Measurements from ENCODE around the gene NPFF. TPM values are rescaled to one million over a fixed set of nuclear protein-coding genes. Genes with fewer than 3 reads are reported as not detected.

Gene NPFF
- total RNA-seq, 3 donors from 2014 or later = 0.98 TPM; not detected in 2

DNA sequence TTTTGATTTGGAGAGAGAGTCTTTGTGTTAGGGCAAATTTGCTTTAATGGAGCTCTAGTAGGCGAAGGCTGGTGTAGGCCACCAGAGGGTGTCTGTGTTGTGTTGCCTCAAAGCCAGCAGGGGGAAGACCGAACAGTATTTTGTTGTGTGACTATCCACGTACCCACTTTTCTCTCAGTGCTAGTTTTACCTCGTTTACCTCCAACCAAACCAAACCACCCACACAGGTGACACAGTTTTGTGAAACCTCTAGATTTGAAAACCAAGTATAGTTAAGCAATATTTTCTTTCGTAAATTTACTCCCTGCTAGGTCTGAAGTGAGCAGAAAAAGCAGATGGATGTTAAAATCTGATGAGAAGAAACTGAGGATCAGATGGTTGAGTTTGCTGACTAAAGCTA, 36.3 kb upstream of the NPFF start:
- no peak for TF ChIP-seq POLR2A (IDR thresholded peaks at IDR 0.05)
- peak in 1 of 3 donors; percentile 67 for TF ChIP-seq POLR2AphosphoS5 (IDR thresholded peaks at IDR 0.05)
- TF ChIP-seq, protein P1, sequence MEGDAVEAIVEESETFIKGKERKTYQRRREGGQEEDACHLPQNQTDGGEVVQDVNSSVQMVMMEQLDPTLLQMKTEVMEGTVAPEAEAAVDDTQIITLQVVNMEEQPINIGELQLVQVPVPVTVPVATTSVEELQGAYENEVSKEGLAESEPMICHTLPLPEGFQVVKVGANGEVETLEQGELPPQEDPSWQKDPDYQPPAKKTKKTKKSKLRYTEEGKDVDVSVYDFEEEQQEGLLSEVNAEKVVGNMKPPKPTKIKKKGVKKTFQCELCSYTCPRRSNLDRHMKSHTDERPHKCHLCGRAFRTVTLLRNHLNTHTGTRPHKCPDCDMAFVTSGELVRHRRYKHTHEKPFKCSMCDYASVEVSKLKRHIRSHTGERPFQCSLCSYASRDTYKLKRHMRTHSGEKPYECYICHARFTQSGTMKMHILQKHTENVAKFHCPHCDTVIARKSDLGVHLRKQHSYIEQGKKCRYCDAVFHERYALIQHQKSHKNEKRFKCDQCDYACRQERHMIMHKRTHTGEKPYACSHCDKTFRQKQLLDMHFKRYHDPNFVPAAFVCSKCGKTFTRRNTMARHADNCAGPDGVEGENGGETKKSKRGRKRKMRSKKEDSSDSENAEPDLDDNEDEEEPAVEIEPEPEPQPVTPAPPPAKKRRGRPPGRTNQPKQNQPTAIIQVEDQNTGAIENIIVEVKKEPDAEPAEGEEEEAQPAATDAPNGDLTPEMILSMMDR (IDR thresholded peaks at IDR 0.05) = peak; percentile 74 to 98 (median 98)
- Histone ChIP-seq H3K4me1 (peaks cover 0 to 10% of the 10 kb centered on the region in 2 donors), H3K9me3 (no peaks in the 10 kb centered on the region), H3K27ac (peak overlapping the region; percentile 78 to 86), H3K27me3 (no peaks in the 10 kb centered on the region), H3K36me3 (peaks cover 10% of the 10 kb centered on the region), H3K4me3 (no peak overlapping the region)
- intact Hi-C loops (cut with DNase I; ENCODE audit: low total_unique reads) = no loop called here
- peak; percentile 56 to 63 for DNase-seq (ENCODE audit: low spot score in 2 of 2)

DNA sequence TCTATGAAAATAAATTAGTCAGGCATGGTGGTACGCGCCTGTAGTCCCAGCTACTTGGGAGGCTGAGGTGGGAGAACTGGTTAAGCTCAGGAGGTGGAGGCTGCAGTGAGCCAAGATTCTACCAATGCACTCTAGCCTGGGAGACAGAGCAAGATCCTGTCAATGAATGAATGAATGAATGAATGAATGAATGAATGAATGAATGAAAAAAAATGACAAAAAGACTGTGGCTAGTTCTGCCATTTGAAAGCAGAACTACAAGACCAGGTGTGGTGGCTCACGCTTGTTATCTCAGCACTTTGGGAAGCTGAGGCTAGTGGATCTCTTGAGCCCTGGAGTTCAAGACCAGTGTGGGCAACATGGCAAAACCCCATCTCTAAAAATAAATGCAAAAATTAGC, 32.2 kb upstream of the NPFF start:
- no peaks in the 10 kb centered on the region for H3K9me3 ChIP-seq
- peaks cover 10% of the 10 kb centered on the region for H3K36me3 ChIP-seq
- TF ChIP-seq POLR2A (IDR thresholded peaks at IDR 0.05) = no peak
- TF ChIP-seq POLR2AphosphoS5 (IDR thresholded peaks at IDR 0.05) = no peak
- TF ChIP-seq, protein P1 (IDR thresholded peaks at IDR 0.05) = no peak
- no peak overlapping the region for H3K4me3 ChIP-seq
- H3K27me3 ChIP-seq = no peaks in the 10 kb centered on the region
- intact Hi-C loops (cut with DNase I; ENCODE audit: low total_unique reads) = no loop called here
- peaks cover 0 to 10% of the 10 kb centered on the region in 2 donors for H3K4me1 ChIP-seq
- no peak for DNase-seq (ENCODE audit: low spot score in 2 of 2)
- H3K27ac ChIP-seq = peak overlapping the region; percentile 80 to 82

DNA sequence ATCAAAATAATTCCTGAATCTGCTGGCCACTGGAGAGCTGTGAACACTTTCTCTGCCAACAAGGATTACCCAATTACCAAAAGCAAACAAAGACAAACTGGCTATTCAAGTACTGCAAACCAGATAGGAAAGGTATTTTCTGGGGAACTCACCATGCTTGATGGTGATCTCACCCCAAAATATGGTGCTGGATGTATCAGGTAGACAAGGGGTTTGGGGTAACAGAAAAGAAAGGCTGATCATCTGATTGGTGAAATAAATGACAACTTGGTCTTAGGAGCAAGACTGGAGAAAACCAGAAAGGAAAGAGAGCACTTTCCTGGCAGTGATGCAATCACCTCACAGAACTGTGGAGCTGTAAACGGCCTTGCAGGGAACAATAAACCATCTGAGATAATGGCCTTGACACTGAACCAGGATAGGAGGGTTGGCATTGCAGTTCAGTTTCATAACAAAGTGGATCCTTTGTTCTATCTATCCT, 31.0 kb upstream of the NPFF start:
- Histone ChIP-seq H3K27ac (peak overlapping the region; percentile 80 to 82), H3K27me3 (no peaks in the 10 kb centered on the region), H3K36me3 (peaks cover 10% of the 10 kb centered on the region), H3K4me1 (peaks cover 0 to 10% of the 10 kb centered on the region in 2 donors), H3K9me3 (no peaks in the 10 kb centered on the region), H3K4me3 (no peak overlapping the region)
- DNase-seq (ENCODE audit: low spot score in 2 of 2) = peak in 1 of 2 donors; percentile 31
- TF ChIP-seq POLR2AphosphoS5 (IDR thresholded peaks at IDR 0.05) = peak in 2 of 3 donors; percentile 53 to 61
- TF ChIP-seq POLR2A (IDR thresholded peaks at IDR 0.05) = no peak
- intact Hi-C loops (cut with DNase I; ENCODE audit: low total_unique reads) = no loop called here

DNA sequence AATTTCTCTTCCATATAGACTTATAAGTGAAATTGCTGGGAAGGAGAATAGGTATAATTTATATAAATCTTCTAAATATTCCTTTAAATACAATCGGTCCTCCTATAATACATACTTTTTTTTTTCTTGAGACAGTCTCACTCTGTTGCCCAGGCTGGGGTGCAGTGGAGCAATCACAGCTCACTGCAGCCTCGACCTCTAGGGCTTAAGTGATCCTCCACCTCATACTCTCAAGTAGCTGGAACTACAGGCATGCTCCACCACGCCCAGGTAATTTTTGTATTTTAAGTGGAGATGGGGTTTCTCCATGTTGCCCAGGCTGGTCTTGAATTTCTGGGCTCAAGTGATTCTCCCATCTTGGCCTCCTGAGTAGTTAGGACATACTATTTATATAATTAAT, 29.7 kb upstream of the NPFF start:
- H3K36me3 ChIP-seq = peaks cover 10% of the 10 kb centered on the region
- DNase-seq (ENCODE audit: low spot score in 2 of 2) = no peak
- H3K27ac ChIP-seq = peak overlapping the region; percentile 80 to 82
- TF ChIP-seq, protein P1 (IDR thresholded peaks at IDR 0.05) = no peak
- no peak for TF ChIP-seq POLR2AphosphoS5 (IDR thresholded peaks at IDR 0.05)
- no peak for TF ChIP-seq POLR2A (IDR thresholded peaks at IDR 0.05)
- H3K9me3 ChIP-seq = no peaks in the 10 kb centered on the region
- peaks cover 0 to 10% of the 10 kb centered on the region in 2 donors for H3K4me1 ChIP-seq
- no peak overlapping the region for H3K4me3 ChIP-seq
- intact Hi-C loops (cut with DNase I; ENCODE audit: low total_unique reads) = no loop called here
- H3K27me3 ChIP-seq = no peaks in the 10 kb centered on the region

DNA sequence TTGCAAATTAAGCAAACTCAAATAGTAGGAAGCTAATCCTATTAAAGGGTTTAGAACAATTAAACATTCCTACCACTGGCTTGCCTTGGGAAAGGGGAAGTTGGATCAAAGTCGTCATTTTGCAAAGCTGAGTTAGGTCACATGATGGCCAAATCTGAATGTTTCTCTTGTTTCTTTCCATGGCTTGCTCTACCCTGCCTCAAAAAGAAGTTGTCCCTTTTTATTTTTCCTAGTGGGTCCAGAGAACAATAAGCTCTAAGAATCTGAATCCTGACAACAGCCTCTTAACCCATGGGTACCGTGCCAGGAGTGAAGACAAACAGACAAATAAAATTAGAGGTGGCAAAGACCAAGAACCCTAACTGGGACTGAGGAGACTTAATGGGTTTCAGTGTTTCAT, 26.2 kb upstream of the NPFF start:
- H3K36me3 ChIP-seq = no peaks in the 10 kb centered on the region
- peak overlapping the region; percentile 2 to 39 for H3K27ac ChIP-seq
- DNase-seq (ENCODE audit: low spot score in 2 of 2) = no peak

More for the DNA sequence above, 26.2 kb upstream of the NPFF start:
- H3K4me1 ChIP-seq = no peaks in the 10 kb centered on the region
- H3K27me3 ChIP-seq = no peaks in the 10 kb centered on the region
- H3K4me3 ChIP-seq = no peak overlapping the region
- intact Hi-C loops (cut with DNase I; ENCODE audit: low total_unique reads) = no loop called here
- TF ChIP-seq POLR2AphosphoS5 (IDR thresholded peaks at IDR 0.05) (no peak), POLR2A (IDR thresholded peaks at IDR 0.05) (no peak)
- TF ChIP-seq, protein P1 (IDR thresholded peaks at IDR 0.05) = no peak
- no peaks in the 10 kb centered on the region for H3K9me3 ChIP-seq
